Hematopoietic multipotent progenitor cell treated with erythropoietin and hydrocortisone succinate and interleukin-3 and kit ligand, for 15 days (in vitro differentiated cells): ENCODE data around the gene DCAF5.

Experiments
- DNase-seq: peaks from one replicate; pipeline ENCODE4 v3.0.0-alpha.2; 2015; ENCODE audit warnings: low spot score

The DCAF5 gene

DNA sequence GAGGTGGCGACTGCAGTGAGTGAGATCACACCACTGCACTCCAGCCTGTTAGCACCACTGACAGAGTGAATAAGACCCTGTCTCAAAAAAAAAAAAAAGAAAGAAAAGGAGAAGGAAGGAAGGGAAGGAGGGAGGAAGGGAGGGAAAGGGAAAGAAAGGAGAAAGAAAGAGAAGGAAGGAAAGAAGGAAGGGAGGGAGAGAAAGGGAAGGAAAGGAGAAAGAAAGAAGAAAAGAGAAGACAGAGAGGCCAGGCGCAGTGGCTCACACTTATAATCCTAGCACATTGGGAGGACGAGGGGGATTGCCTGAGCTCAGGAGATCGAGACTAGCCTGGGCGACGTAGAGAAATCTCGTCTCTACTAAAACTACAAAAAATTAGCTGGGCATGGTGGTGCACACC is 13.2 kb downstream of the DCAF5 start:
- no peak for DNase-seq

DNA sequence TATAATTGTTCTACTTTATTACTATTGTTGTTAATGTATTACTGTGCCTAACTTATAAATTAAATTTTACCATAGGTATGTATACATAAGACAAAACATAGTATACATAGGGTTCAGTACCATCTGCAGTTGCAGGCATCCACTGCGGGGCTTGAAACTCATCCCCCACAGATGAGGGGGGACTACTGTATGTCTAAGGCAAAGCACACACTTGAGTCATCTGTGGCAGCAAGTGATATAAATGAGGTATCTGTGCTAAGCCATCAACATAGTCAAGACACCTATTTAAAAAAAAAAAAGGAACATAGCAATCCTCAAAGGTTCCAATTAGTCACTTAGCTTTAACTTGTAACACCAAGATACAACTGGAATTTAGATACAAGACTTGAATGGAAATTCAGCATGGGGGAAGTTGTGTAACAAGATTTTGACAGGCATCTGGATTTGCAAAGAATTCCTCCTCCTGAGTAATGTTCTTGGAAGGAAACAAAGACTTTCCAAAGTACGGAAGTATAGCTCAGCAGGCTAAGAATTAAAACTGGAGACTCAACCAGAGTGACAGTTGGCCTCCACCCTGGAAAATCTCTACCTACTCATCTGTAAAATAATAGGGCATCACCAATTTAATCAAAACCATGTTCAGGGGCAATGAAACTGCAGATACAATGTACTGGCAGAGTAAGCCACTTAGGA is 14.9 kb downstream of the DCAF5 start:
- DNase-seq: no peak

DNA sequence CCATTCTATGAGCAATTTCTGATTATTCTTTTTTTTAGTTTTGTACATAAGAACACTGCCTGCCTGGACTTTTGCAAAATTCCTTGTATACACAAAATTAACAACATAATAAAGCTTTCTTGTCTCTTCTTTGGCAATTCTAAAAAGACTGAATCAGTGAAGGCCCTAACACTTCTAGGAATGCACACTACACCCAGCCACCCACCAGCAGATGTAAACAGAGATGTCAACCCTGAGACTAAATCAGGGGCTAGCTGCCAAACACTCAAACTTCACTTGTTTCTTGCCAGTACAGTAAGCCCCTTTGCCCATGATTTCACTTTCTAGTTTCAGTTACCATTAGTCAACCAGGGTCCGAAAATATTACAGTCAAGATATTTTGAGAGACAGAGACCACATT is 15.5 kb downstream of the DCAF5 start:
- no peak for DNase-seq

DNA sequence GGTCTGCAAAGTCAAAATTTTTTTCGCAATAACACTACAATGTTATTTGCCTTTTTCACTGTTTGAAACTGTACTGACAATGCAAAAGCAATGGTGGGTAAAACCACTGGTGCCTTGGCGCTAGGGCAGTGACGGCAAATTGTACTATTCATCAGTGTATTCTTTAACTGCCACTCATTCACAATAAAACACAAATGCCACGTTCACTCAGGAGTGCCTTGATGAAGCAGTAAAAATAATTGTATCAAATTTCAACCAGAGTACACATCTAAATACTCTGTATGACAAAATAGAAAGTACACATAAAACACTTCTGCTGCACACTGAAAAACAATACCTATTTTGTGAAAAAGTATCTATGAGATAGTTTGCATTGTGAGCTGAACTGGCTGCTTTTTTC is 17.8 kb downstream of the DCAF5 start:
- DNase-seq: no peak

DNA sequence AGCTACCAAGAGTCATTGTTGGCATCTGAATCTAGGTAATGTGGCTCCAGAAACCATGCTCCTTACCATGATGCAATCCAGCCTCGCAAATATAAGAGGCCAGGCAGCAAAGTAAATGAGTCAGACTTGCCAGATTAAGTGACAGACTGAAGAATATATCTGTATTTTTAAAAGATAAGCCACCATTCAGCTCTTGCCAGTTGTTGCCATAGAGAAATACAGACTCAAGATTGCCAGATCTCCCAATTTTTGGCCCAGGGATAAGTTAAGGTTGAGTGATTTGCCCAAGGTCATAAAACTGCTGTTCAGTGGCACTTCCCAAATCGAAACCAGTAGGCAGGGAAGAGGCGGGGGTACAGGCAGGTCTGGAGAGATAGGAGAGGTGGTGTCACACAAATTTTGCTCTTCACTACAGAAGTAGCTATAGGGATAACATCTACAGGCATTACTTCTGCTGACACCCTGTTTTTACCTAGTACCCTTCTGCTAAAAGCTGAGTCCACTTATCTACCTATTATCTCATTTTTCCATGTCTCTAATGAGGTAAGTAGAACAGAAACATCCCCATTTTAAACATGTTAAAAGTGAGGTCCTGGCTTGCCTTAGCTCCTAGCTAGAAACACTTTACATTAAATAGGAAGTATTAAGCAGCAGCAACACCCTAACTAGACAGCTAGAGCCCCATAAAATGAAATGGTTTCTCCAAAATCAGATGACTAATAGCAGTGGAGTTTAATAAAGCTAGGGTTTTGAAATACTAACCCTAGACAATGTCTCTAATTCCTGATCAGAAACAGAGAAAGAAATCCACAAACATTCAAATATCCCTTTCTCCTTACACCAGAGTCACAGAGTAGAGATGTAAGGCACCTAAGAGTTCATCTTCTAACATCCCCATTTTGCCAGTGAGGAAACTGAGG is 19.5 kb downstream of the DCAF5 start:
- DNase-seq: peak; percentile 37

DNA sequence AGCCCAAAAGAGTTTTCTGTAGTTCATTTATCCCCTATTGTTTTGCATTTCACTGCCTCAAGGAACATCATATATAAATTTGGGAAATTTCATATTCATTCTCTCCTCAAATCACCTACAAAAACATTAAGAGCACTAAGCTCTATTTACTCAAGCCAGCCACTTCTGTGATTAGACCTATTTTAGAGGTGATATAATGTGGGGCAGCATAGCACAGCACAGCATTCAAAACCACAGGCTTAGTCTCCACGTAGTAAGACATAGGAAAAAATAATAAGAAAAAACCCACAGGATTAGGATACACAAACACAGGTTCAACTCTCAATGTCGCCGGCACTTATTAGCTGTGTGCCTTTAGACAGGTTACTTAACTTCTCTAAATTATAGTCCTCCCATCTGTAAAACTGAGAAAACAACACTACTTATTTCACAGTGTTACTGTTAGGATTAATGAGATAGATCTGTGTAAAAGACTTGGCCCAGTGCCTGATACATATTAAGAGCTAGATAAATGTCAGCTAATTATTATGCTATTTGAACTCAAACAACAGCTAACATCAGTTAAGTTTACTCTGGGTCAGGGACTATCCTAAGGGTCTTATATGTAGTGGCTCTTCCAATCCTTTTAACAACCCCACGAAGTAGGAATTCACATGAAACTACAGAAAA is 20.3 kb downstream of the DCAF5 start:
- no peak for DNase-seq

DNA sequence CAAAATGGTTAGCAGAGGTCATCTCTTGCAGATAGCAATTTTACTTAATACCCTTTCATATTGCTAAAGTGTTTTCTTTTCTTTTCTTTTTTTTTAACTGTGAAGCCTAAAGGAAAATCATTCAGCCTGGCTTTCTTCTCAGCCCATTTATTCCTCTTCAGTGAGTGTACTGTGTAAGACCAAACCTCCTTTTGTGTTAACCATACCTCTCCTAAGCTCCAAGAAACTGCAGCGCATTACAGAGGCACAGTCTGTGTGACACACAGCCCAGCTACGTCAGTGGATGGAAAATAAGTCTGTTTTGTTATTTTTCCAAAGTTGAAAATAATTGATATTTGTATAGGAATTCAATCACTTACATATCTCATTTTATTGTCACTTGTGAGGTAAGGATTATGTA is 21.7 kb downstream of the DCAF5 start:
- DNase-seq: no peak

DNA sequence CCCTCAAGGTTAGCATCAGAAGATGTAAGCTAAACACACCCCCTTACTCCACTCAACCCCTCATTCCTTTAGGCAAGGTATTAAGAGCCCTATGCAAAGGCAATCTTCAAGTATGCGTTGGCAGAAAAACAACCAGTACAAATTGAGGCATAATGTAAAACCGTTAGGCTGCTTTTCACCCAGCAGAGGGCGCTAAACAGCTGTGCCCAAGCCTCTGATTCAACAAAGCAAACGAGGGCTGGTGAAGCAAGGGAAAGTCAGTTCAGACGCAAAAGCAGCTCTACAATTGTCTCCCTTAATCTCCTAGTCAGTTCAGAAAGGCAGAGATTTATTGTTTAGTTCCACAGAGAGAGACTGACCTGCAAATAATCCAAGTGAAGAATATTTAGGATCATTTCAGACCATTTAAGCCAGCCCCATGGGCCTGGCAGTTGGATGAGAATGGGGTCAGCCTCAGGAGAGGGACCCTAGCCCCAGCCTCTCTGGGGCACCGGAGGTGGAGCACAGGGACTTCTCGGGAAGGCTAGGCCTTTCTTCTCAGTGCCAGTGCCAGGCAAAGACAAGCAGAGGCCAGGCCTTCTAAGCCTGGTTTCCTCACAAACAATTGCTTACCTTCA is 23.5 kb downstream of the DCAF5 start:
- DNase-seq: peak; percentile 83

DNA sequence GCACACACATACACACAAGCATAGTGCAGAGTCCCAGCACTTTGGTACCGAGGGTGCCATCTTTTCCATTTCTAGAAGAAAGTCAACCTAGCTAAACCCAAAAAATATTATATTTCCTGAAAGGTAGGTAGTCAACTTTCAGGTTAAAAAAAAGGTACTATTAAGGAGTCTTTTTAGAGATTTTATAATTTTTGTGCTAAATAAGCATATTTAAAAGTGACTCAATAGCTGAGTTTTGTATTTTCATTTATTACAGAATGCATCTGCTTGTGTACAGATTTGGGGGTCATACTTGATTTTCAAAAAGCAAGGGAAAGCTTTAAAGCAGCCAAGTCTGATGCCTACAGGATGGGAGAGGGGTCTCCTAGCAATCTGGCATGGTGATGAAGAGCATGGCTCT is 34.6 kb downstream of the DCAF5 start:
- DNase-seq: no peak

DNA sequence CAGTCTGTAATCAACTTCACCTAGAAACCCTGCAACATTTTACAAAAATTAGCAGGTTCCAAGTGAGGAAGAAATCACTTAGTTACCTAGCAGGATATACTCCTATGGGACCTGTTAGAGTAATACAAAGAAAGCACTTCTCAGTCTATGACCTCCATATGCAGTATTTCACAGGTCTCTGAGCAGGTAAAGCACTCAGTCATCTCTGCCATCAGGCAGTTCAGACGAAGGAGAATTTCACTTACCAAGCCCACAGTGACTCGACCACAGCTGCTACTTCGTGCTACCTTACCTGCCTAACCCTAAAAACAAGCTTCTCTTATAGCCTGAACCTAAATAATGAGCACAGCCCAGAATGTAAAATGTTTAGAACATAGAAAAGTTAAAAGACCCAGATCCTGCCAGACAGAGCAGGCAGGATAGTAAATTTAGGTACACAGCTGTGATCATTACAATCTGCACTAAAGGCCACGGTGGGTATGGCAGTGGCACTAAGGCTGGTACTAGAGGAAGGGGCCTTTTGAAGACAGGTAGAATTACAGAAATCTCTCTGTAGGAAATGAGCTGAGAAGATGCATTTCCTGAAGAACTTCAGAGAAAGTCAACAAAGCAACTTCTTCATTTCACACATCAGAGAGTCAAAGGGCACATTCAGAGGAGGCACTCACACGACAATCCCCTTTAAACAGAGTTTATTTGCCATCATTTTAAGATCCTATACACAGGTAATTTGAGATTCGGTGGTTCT is 35.7 kb downstream of the DCAF5 start:
- DNase-seq: no peak

DNA sequence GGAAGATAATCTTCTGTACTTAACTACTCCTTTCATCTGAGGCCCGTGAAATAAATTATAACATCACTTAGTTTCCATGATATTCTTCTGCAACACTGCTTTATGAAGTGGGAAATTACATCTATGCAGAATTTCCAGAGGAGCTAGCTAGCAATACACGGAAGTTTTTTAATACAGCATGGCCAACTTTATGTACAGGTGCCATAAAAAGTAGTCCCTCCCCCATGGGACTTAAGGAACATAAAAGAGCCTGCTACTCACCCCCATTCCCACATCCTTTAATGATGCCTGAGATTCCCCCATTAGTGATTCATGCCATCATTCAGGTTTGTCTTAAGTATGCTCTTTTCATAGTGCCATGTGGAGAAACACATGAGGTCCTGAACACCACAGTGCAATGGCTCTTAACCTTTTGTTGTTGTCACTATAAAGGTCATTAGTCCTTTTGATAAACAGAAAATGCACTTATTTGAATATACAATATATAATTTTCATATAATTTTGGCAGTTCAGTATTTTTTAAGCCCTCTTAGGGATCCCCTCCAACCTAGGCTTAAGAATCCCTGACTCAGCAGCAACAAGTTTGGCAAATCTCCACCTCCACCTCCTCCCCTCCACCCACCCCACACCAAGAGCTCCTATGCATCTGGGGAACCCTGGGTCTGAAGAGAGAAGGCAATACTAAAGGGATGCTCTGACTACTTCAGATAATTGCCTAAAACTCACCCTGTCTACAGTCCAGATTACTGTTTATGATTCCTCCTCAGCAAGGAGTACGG is 37.3 kb downstream of the DCAF5 start:
- DNase-seq: no peak

DNA sequence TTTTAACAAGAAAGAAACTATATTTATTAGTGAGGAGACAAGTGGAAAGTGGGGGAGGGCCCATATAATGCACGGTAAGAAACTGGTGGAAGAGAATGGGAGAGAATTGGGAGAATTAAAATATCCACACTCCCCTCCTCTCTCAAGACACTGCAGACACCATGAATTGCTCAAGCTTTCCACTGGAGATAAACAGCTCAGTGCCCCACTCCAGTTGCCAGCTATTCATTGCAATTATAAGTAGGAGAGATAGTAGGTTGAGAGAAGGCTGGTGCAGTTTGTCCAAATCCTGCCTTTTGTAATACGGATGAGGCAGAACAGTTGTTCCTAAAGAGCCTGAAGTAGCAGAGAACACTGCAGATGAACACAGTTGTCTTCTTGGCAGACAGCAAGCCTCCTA is 38.2 kb downstream of the DCAF5 start:
- DNase-seq: no peak

DNA sequence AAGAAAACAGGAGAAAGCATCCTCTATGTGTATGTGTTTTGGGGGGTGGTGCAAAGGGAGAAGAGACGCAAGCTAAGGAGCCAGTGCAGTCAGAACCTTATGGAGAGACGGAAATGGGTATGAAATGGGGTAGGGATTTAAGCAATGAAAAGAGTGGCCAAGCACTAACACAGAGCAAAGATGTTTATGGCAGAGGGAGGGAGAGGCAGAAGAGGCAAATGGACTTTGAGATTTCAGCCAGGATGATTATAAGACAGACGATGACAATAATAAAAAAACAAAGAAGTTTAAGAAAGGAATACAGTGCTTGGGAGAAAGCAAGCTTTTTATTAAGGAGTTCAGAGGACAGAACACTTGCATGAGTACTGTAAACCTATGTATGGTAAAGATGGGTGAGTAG is 44.6 kb downstream of the DCAF5 start:
- DNase-seq: no peak

DNA sequence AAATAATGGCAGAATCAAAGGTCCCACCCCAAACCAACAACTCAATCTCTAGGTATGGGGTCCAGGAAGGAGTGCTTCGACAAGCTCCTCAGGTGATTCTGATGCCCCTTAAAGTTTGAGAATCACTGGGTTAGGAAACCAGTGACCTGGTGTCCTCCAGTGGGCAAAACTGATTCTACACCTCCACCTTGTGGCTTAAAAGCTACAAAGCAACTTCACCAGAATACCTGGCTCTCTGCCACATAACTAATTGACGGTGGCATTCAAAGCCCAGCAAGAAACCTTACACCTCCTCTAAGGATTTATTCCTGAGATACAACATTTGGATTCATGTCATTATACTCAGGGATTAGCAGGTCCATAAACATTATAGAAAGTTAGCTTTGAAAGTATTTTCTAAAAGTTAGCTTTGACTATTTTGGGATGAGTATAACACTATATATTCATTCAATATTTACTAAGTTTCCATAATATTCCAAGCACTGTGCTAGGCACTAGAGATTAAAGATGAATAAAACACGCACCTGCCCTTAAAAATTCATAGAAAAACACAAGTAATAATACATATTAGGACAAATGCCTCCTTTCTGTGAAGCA is 45.4 kb downstream of the DCAF5 start:
- DNase-seq: peak; percentile 70

DNA sequence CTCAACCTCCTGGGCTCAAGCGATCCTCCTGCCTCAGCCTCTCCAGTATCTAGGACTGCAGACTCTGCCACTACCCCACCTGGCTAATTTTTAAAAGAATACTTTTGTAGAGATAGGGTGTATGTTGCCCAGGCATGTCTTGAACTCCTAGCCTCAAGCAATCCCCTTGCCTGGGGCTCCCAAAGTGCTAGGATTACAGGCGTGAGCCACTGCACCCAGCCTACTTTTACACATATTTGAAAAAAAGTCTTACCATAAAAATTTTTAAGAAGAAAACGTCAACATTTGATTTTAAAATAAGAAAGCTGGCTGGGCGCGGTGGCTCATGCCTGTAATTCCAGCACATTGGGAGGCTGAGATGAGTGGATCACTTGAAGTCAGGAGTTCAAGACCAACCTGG is 46.5 kb downstream of the DCAF5 start:
- no peak for DNase-seq

DNA sequence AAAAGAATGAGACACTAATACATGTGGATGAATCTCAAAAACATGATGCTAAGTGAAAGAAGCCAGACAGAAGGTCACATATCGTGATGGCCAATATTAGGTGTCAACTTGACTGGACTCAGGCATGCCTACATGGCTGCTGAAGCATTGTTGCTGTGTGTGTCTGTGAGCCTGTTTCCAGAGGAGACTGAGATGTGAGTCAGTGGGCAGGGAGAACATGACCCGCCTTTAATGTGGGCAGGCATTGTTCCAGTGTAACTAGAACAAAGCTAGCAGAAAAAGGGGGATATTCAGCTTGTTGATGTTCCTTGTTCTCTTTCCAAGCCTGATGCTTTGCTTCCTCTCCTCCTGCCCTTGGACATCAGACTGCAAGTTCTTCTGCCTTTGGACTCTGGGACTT is 47.6 kb downstream of the DCAF5 start:
- no peak for DNase-seq

DNA sequence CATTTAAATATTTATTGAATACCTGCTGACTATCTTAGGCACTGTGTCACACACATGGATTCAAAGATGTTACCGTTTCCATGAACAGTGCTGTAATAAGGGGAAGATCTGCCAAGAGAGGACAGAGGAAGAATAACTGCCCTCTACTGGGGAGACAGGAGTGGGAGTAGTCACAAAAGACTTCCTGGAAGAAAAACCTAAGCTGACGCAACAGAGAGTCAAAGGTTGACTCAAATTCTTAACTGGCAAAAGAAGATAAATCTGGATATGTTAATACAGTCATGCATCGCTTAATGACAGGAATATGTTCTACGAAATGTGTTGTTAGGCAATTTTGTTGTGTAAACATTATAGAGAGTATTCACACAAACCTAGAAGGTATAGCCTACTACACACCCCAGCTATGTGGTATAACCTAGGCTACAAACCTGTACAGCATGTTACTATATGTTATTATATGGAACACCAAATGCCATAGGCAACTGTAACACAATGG is 51.5 kb downstream of the DCAF5 start:
- peak; percentile 47 for DNase-seq

DNA sequence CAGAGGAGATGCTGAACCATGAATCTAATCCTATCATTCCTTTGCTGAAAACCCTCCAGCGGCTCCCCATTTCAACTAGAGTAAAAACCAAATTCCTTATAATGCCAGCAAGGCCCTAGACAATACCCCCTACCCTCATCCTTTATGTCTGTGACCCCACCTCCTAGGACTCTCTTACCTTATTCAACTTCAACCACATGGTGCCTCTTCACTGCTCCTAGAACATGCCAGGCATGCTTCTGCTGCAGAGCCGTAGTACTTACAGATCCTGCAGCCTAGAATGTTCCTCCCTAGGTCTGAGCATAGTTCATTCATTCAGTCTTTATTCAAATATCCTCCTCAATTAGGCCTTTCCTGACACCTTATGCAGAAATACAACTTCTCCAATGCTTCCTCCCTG is 54.9 kb downstream of the DCAF5 start:
- no peak for DNase-seq

DNA sequence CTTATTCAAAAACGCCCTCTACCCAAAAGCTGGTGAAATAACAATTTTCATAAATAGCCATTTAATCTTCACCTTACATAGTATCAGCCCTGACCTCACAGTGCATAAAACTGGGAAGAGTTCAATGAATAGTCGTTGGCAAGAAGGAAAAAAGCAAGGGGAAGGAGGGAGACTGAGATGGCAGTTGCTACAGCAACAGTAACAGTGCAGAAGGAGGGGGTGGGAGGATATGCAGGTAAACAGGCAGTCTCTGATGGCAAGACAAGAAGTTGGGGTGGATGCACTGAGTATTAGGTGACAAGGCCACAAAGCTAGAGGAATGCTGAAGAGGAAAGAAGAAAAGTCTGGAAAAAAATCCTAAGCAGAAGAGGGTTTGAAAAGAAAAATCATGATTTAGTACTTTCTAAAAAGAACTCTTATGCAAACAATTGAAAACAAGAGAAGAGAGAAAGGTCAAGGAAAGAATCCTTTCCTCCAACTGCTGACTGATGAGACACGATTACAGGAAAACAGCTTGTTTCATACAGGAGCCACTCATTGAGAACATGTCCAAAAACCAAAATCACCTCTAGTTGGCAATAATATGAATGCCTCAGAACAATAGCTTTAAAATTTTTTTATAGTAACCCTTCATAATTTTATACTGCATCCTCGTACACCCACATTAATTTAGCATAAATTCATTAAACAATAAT is 56.0 kb downstream of the DCAF5 start:
- no peak for DNase-seq

DNA sequence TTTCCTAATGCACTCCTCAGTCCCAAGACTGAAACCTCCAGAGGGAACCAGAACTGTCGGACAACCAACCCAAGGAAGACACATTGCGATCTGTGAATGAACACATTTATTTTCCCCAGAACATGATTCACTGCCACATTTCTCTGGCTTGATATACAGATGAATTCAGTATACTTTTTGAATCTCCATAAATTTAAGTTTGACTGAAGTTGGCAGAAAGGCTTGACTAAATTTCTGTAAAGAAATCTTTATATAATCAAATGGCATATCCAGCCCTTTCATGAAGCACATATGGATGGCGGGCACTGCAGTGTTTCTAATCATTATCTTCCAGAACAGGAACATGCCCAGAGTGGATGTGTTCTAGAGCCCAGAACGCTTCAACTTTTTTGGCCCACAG is 56.7 kb downstream of the DCAF5 start:
- DNase-seq: no peak
